Posterior cingulate gyrus (tissue), 11 donors: ENCODE data around the gene ENTR1.

Source experiments
- DNase-seq, 10 donors: peaks; one replicate each; pipeline versions ENCODE4 v3.0.0 to v3.0.0-alpha.2; 2020 to 2021; ENCODE audit warnings: mixed read lengths in 3 of 10
- intact Hi-C: fragments of 100-400 bp; cut with DNase I; formaldehyde crosslinking; loops from one replicate; pipeline ENCODE4 v1.15.1; 2023

Gene ENTR1

GRCh38 chr9:136365775-136366222, 44.6 kb downstream of the ENTR1 start:
- DNase-seq, result no peak
- intact Hi-C loops, result no loop called here

DNA sequence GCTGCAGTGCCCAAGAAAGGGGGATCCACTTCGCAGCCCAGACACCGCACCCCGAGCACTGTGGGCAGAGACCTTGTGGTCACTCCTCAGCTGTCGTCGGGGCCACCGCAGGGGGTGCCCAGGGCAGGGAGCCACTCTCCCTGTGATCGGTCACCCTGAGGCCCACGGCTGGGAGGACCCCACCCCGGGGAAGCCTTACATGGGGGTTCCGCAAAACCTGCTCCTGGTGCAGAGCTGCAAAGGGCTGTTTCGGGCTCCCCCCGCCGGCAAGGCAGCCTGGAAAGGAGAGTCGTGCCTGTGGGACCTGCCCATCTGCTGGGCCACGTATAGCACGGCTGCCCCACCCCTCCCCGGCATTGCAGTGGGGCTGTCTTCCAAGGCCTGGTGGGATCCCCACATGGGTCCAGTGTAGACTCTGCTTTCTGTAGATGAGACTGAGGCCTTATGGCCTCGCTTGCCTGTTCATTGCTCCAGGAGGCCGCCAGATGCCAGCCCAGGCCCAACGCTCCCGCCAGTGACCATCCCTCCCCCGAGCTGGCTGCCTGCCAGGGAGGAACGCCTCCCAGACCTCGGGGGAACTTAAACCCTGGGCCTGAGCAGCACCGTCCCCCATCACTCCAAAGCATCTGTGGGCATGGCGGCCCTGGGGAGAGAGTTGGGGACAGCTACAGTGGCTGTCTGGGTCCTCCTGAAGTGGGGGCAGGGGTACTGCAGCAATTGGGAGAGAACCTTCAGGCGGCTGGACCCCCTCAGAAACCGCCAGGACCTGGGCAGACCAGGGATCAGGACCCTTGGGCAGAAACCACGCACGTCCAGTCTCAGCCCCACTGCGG, 45.3 kb downstream of the ENTR1 start:
- no peak for DNase-seq
- intact Hi-C loops, result loop anchor here (5.0 kb wide), 1 partner anchor 53 kb away; no protein-coding TSS in a partner anchor

DNA sequence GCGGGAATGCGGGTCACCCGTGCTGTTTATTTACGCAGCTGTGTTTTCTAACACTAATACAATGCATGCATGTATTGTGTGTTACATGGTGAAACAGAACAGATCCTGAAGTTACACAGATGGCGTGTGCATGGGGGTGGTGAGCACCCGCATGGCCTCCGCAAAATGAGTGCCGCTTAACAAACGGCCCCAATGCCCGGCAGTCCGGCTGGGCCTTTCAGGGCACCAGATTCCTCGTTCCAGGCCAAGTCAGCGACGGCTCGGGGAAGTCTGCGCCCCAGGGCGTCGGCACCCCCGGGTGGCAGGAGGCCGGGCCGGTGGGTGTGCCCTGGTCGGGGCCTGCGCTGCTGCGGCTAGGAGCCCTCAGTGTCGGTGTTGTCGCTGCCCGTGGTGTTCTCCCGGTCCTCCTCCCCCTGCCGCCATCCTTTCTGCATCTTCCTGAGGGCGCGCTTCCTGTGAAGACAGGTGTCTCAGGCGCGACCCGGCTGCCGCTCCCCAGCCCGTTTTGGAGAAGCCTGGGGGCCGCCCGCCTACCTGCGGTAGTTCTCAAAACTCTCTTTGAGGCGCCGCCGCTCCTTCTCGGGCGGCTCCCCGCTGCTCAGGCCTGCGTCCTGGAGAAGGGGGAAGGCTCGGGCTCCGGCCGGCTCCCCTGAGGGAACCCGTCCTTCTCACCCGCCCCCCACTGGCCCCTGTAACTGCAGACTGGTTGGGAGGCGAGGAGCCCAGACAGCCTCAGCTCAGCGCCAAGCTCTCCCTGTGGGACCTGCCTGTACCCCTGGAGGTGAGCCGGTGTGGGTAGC, 46.3 kb downstream of the ENTR1 start:
- no peak for DNase-seq
- intact Hi-C loops, result loop anchor here (1.0 to 5.0 kb wide), 3 partner anchors 25 to 52 kb away; partner anchors contain the start of gene SNAPC4

GRCh38 chr9:136363106-136363948, 47.1 kb downstream of the ENTR1 start, which contains the start of gene DNLZ:
TSS of gene DNLZ (minus strand) at chr9:136363744. CDS start at chr9:136363714, 30 bp downstream.
- intact Hi-C loops, result loop anchor here (1.0 to 5.0 kb wide), 3 partner anchors 24 to 51 kb away; partner anchors contain the start of gene SNAPC4
- DNase-seq, result peak; percentile 88 to 99 (median 94)

- intact Hi-C loops, result loop anchor here (2.0 to 5.0 kb wide), 2 partner anchors 38 to 50 kb away; partner anchors contain the start of gene SNAPC4
- no peak for DNase-seq
Observed at GRCh38 chr9:136362450-136362784, 48.0 kb downstream of the ENTR1 start.

GRCh38 chr9:136361754-136362449, 48.5 kb downstream of the ENTR1 start:
- no peak for DNase-seq
- intact Hi-C loops, result loop anchor here (2.0 to 5.0 kb wide), 2 partner anchors 39 to 50 kb away; partner anchors contain the start of gene SNAPC4

- DNase-seq, result peak in 3 of 10 donors; percentile 47 to 86 (median 53)
- intact Hi-C loops, result loop anchor here (5.0 kb wide), 1 partner anchor 49 kb away; no protein-coding TSS in a partner anchor
Observed at GRCh38 chr9:136361047-136361753, 49.2 kb downstream of the ENTR1 start.

- intact Hi-C loops, result loop anchor here (5.0 kb wide), 1 partner anchor 48 kb away; no protein-coding TSS in a partner anchor
- DNase-seq, result no peak
Observed at GRCh38 chr9:136359774-136360718, 50.4 kb downstream of the ENTR1 start.

DNA sequence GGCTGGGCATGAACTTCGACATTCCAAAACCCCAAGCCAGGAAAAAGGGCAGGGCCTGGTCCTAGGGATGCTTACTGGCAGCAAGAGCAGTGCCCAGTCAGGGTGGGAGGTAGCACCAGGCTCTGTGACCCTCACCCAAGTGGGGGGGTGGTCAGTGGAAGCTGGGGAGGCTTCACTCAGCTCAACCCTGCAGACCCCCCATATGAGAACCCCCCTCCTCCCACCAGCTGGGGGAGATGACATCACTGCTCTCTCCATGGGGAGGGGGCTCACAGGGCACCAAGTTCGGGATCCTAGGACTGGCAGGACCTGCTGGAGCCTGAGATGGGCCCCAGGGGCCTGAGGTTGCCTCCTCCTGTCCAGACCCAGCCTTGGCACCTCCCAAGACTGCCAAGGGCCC, 51.5 kb downstream of the ENTR1 start:
- DNase-seq, result no peak
- intact Hi-C loops, result no loop called here

GRCh38 chr9:136358016-136358415, 52.4 kb downstream of the ENTR1 start:
- no peak for DNase-seq
- intact Hi-C loops, result no loop called here

- no peak for DNase-seq
Observed at GRCh38 chr9:136357202-136357725, 53.1 kb downstream of the ENTR1 start.

DNA sequence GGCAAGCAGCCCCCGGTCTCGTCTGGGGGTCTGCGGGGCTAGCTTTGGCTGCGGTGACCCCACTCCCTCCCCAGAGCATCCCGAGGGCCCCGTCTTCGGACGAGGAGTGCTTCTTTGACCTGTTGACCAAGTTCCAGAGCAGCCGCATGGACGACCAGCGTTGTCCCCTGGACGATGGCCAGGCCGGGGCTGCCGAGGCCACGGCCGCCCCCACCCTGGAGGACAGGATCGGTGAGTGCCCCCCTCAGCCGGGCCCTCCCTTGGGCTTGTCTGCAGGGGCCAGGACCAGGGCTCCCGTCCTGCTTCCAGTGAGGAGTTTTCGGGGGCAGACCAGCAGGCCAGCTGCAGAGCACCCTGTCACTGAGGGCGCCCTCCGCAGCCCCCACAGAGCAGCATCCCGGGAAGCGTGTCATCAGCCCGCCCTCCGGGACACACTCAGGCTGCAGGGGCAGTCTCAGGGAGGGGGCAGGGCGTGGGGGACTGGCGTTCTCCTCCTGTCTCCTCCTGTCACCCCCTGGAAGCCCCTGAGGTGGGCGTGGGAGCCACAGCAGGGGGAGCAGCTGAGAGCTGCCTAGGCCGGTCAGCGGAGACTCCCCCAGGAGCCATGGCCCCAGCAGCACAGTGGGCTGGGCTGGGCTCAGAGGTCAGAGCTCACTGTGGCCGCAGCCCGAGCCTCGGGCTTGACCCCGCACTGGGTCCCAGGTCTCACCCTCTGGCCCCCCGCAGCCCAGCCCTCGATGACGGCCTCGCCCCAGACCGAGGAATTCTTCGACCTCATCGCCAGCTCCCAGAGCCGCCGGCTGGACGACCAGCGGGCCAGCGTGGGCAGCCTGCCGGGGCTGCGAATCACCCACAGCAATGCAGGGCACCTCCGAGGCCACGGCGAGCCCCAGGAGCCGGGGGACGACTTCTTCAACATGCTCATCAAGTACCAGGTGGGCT, 54.5 kb downstream of the ENTR1 start:
- DNase-seq, result no peak
- intact Hi-C loops, result no loop called here

More at GRCh38 chr9:136357202-136357725, 53.1 kb downstream of the ENTR1 start:
- intact Hi-C loops, result no loop called here

GRCh38 chr9:136354592-136355085, 55.8 kb downstream of the ENTR1 start:
- no peak for DNase-seq
- intact Hi-C loops, result no loop called here

DNA sequence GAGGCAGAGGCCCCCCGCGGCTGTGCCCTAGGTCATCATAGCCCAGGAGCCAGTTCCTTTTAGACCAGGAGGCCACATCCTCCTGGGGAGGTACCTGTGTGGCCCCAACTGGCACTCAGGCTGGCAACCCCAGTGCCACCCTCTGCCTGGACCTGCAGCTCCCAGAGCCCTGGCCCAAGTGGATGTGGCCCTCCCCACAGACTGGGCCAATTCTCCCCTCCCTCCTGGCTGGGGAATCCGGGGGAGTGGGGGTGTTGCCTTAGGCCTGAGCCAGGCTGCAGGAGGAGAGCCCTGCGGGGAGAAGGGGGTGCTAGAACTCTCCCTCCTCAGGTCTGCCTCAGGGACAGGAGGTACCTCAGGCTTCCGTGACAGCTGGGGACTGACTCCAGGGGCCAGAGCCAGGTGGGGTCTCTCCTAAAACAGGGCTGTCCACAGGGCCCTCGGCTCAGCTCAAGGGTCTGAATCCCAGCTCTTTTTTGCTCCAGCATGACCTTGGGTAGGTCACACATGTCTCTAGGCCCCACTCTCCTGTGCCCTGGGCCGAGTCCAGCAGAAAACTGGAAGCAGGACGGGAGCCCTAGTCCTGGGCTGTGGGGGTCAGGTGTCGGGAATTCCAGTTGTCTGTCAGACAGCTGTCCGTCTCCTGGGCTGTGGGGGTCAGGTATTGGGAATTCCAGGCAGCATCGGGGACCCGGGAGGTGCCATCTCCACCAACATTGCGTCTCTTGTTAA, 56.5 kb downstream of the ENTR1 start:
- intact Hi-C loops, result no loop called here
- no peak for DNase-seq

- DNase-seq, result no peak
- intact Hi-C loops, result no loop called here
Observed at GRCh38 chr9:136353088-136353487, 57.3 kb downstream of the ENTR1 start.
